BE2C (cell line): ENCODE results near the gene PSMA6.
"Not testable (repeated sequence)": the region's sequence is repeated elsewhere in the genome, so short reads cannot be mapped to it uniquely, and the experiment has no call there.

Experiments
- DNase-seq: peaks from one replicate; pipeline ENCODE4 v3.0.0-alpha.2; 2020
- H3K27me3 ChIP-seq: fragments of 250-450 bp; sonication (Bioruptor Pico); 2 replicates; pipeline ENCODE4 v1.5.1; 2020; ENCODE audit warnings: mild to moderate bottlenecking
- H3K36me3 ChIP-seq: fragments of 250-450 bp; sonication (Bioruptor Pico); 2 replicates; pipeline ENCODE4 v1.5.1; 2020; ENCODE audit warnings: mild to moderate bottlenecking
- H3K4me1 ChIP-seq: fragments of 250-450 bp; sonication (Bioruptor Pico); 2 replicates; pipeline ENCODE4 v1.5.1; 2020
- H3K4me3 ChIP-seq: 2 replicates; pipeline ENCODE4 v1.5.1; 2011; ENCODE audit warnings: low read depth, low read length
- H3K9me3 ChIP-seq: fragments of 250-450 bp; sonication (Bioruptor Pico); 2 replicates; pipeline ENCODE4 v1.5.1; 2020
- CTCF ChIP-seq: IDR thresholded peaks from 2 replicates; pipeline ENCODE4 v1.5.1; 2012; ENCODE audit warnings: mild to moderate bottlenecking, low read depth, low read length

Gene PSMA6

DNA sequence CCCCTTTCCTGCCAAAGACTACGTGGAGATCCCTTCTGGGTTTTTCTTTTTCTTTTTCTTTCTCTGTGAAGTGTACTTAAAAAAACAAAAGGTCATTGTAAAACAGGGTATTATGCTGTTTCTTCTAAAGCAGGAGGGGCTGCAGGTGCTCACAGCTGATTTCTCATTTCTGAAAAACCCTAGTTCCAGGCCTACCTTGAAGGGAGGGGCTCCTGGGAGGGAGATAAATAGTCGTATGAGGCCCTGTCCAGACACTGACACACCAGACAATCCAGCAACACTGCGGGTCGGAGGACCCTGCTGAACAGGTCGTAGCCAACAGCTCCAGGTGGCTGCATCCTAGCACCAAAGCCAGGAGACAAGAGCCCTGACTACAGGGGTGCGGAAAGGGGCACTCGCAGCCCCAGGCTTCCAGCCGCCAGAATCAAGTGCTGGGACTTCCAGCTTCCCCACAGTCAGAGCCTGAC lies 41.1 kb downstream of the PSMA6 start:
- no peak for DNase-seq
- Histone ChIP-seq H3K36me3 (no peaks in the 10 kb centered on the region), H3K4me1 (peaks cover 17% of the 10 kb centered on the region), H3K9me3 (no peaks in the 10 kb centered on the region), H3K27me3 (no peaks in the 10 kb centered on the region), H3K4me3 (no peak overlapping the region)
- TF ChIP-seq CTCF: no peak

DNA sequence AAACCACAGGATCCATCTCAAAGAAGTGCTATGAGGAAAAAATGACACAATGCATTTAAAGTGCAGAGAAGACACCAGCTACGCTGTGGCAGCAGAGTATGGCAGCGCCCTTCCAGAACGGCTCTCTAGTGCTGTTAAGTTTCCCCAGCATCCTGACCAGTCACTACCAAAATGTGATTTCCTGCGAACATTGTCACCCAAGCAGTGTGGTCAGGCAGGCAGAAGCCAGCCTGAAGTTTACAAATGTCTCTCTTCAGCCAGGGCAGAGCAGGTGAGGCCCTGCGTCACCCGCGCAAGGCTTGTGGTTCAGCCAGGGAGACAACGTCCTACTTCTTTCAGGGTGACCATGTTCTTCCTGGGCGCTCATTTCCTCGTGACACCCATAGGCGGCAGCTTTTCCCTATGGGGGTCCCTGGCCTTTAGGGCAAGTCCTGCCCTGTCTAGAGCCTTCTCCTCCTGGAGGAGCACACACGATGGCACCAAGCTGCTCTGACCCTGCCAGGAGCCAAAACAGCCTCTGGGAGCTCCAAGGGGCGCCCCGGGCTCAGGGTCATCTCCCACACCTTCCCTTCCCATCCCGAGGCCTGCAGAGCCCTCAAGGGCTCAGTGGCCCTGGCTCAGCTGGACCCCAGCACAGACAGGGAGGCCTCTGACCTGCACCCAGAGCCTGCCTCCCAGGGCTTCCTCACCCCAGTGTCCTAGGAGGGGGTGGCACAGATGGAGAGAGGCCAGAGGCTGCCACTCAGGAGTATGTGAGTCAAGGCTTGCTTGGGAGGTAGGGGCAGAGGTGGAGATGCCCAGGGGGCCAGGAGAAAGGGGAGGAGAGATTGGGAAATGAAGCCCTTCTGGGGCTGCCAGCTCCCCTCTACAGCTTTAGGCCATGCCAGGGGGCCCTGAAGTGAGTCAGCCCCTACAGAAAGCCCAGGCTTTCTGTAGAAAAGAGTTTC lies 41.9 kb downstream of the PSMA6 start:
- Histone ChIP-seq H3K27me3 (no peaks in the 10 kb centered on the region), H3K4me3 (no peak overlapping the region), H3K36me3 (no peaks in the 10 kb centered on the region), H3K9me3 (no peaks in the 10 kb centered on the region), H3K4me1 (peaks cover 17% of the 10 kb centered on the region)
- TF ChIP-seq CTCF: no peak
- DNase-seq: no peak

- Histone ChIP-seq H3K4me1 (peaks cover 17% of the 10 kb centered on the region), H3K4me3 (no peak overlapping the region)
- no peak for TF ChIP-seq CTCF
These were observed 43.4 kb downstream of the PSMA6 start for GRCh38 chr14:35335388-35336092.

DNA sequence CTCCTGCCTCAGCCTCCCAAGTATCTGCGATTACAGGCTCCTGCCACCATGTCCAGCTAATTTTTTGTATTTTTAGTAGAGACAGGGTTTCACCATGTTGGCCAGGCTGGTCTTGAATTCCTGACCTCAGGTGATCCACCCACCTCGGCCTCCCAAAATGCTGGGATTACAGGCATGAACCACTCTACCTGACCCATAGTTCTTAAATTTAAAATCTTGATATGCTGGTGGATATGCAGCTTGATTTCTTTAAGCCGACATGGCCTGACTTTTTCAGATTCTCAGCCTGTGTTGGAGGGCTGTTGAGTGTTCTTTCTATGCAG lies 44.0 kb downstream of the PSMA6 start:
- H3K27me3 ChIP-seq, H3K9me3 ChIP-seq, DNase-seq, H3K4me3 ChIP-seq, H3K36me3 ChIP-seq: not testable (repeated sequence)
- peaks cover 17% of the 10 kb centered on the region for H3K4me1 ChIP-seq

More at GRCh38 chr14:35335388-35336092, 43.4 kb downstream of the PSMA6 start:
- Histone ChIP-seq H3K9me3 (no peaks in the 10 kb centered on the region), H3K36me3 (no peaks in the 10 kb centered on the region), H3K27me3 (no peaks in the 10 kb centered on the region)
- DNase-seq: no peak

- Histone ChIP-seq H3K36me3 (no peaks in the 10 kb centered on the region), H3K4me1 (peaks cover 18% of the 10 kb centered on the region), H3K9me3 (no peaks in the 10 kb centered on the region), H3K27me3 (no peaks in the 10 kb centered on the region), H3K4me3 (no peak overlapping the region)
- TF ChIP-seq CTCF: no peak
- DNase-seq: no peak
These were observed 44.5 kb downstream of the PSMA6 start for GRCh38 chr14:35336494-35337268.
